Neuronal stem cell (in vitro differentiated cells): ENCODE measurements around the gene ARHGEF1.

ENCODE experiments used
- DNase-seq: peaks from one replicate; pipeline ENCODE4 v3.0.0-alpha.2; 2013; ENCODE audit warnings: low spot score
- H2AFZ ChIP-seq: one replicate; pipeline ENCODE4 v1.6.1; 2013; ENCODE audit warnings: mild to moderate bottlenecking, low read length, inconsistent platforms
- H2AK5ac ChIP-seq: 2 replicates; pipeline ENCODE4 v1.6.1; 2013; ENCODE audit warnings: low read depth, mild to moderate bottlenecking, inconsistent platforms, low read length, moderate library complexity, mixed read lengths
- H2BK120ac ChIP-seq: 2 replicates; pipeline ENCODE4 v1.6.1; 2013; ENCODE audit warnings: low read depth, mild to moderate bottlenecking, inconsistent platforms, low read length, moderate library complexity, mixed read lengths
- H2BK12ac ChIP-seq: one replicate; pipeline ENCODE4 v1.6.1; 2013; ENCODE audit warnings: low read length, inconsistent platforms
- H2BK15ac ChIP-seq: 2 replicates; pipeline ENCODE4 v1.6.1; 2013; ENCODE audit warnings: mild to moderate bottlenecking, low read length, inconsistent platforms, mixed read lengths
- H2BK5ac ChIP-seq: one replicate; pipeline ENCODE4 v1.6.1; 2013; ENCODE audit warnings: inconsistent platforms, mild to moderate bottlenecking, low read length, moderate library complexity
- H3K14ac ChIP-seq: one replicate; pipeline ENCODE4 v1.6.1; 2013; ENCODE audit warnings: low read length, inconsistent platforms
- H3K18ac ChIP-seq: 2 replicates; pipeline ENCODE4 v1.6.1; 2013; ENCODE audit warnings: low read length, inconsistent platforms
- H3K23ac ChIP-seq: 2 replicates; pipeline ENCODE4 v1.6.1; 2013; ENCODE audit warnings: low read depth, mild to moderate bottlenecking, mixed read lengths, low read length, inconsistent platforms; ENCODE audit not compliant: poor library complexity
- H3K27ac ChIP-seq: replicated peaks from 3 replicates; pipeline ENCODE4 v1.5.1; 2013; ENCODE audit warnings: low read length, inconsistent platforms
- H3K27me3 ChIP-seq, 3 experiments: 2 replicates each; pipeline ENCODE4 v1.6.1; 2013; ENCODE audit warnings: low read length in 3 of 3, mild to moderate bottlenecking in 2 of 3, inconsistent platforms in 1 of 3, low read depth in 1 of 3, mixed read lengths in 1 of 3, moderate library complexity in 1 of 3; ENCODE audit not compliant: control insufficient read depth in 3 of 3, insufficient read depth in 3 of 3
- H3K36me3 ChIP-seq, 2 donors: replicated peaks in 1 of 2; 2 replicates each; pipeline ENCODE4 v1.6.1; 2013; ENCODE audit warnings: low read length in 2 of 2; ENCODE audit not compliant: control insufficient read depth in 2 of 2, insufficient read depth in 2 of 2
- H3K4ac ChIP-seq: 2 replicates; pipeline ENCODE4 v1.6.1; 2013; ENCODE audit warnings: inconsistent platforms, mild to moderate bottlenecking, low read length, moderate library complexity
- H3K4me1 ChIP-seq, 2 donors: 1 replicate in 1 of 2; 2 replicates in 1 of 2; pipeline ENCODE4 v1.6.1; 2013; ENCODE audit warnings: low read length in 2 of 2, low read depth in 1 of 2; ENCODE audit not compliant: control insufficient read depth in 2 of 2, insufficient read depth in 1 of 2
- H3K4me2 ChIP-seq: one replicate; pipeline ENCODE4 v1.6.1; 2013; ENCODE audit warnings: mild to moderate bottlenecking, low read length, inconsistent platforms; ENCODE audit not compliant: insufficient read depth, poor library complexity, severe bottlenecking
- H3K4me3 ChIP-seq, 2 donors: 2 replicates each; pipeline ENCODE4 v1.5.1; 2013; ENCODE audit warnings: low read length in 2 of 2, mild to moderate bottlenecking in 2 of 2, inconsistent platforms in 1 of 2, moderate library complexity in 1 of 2
- H3K79me1 ChIP-seq: one replicate; pipeline ENCODE4 v1.6.1; 2013; ENCODE audit warnings: low read depth, mild to moderate bottlenecking, inconsistent platforms, low read length, moderate library complexity
- H3K9ac ChIP-seq: one replicate; pipeline ENCODE4 v1.6.1; 2013; ENCODE audit warnings: mild to moderate bottlenecking, low read depth, low read length, inconsistent platforms; ENCODE audit not compliant: poor library complexity
- H3K9me3 ChIP-seq, 2 donors: replicated peaks in 1 of 2; 2 replicates each; pipeline versions ENCODE3 to v1.6.1; 2013; ENCODE audit warnings: low read length in 2 of 2, mild to moderate bottlenecking in 2 of 2, inconsistent platforms in 1 of 2, low read depth in 1 of 2, mixed read lengths in 1 of 2, moderate library complexity in 1 of 2; ENCODE audit not compliant: control insufficient read depth in 2 of 2, insufficient read depth in 1 of 2
- H4K8ac ChIP-seq: one replicate; pipeline ENCODE4 v1.6.1; 2013; ENCODE audit warnings: low read depth, mild to moderate bottlenecking, inconsistent platforms, low read length, moderate library complexity
- H4K91ac ChIP-seq: one replicate; pipeline ENCODE4 v1.6.1; 2013; ENCODE audit warnings: low read length, low read depth, mild to moderate bottlenecking, inconsistent platforms; ENCODE audit not compliant: poor library complexity
- WGBS, 2 donors: extraction: QIAGEN DNeasy Blood & Tissue Kit; methylation state at CpG; one replicate each; pipeline ENCODE4 v1.1.7; 2013; ENCODE audit warnings: missing lambda C conversion rate in 2 of 2, mixed read lengths in 1 of 2; ENCODE audit not compliant: insufficient read length in 2 of 2, insufficient replicate concordance in 1 of 2; ENCODE audit errors: extremely low coverage in 2 of 2; 5-methylcytosine and 5-hydroxymethylcytosine counted together

Gene ARHGEF1

DNA sequence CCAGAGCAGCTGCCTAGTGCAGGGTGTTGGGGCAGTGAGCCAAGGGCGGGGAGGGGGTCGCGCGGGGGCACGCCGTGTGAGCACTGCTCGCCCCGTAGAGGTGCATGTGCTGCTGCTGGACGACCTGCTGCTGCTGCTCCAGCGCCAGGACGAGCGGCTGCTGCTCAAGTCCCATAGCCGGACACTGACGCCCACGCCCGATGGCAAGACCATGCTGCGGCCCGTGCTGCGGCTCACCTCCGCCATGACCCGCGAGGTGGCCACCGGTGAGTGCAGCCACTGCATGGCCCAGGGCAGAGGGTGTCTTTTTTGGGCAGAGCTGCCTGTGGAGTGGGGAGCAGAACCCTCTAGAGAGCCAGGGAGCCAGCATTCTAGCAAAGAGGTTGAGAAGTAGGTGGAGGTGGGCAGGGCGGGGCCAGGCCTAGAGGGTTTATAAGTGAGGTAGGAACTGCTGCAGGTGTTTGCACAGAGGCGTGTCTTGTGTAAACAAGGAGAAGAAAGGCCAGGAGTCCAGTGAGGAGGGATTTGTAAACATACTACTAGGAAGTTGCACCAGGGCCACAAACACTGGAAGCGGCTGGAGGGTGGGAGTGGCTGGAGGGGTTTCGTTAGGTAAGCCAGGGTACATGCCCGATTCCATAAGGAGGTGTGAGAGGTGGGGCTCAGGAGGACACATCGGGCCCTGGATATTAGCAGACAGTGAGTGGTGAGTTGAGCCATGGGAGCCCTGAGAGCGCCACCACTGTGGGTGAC, 21.3 kb downstream of the ARHGEF1 start:
- Histone ChIP-seq H3K9ac (no peak overlapping the region), H2BK5ac (no peak overlapping the region), H2BK15ac (no peak overlapping the region), H2BK12ac (no peak overlapping the region), H3K4ac (no peak overlapping the region), H2AFZ (no peak overlapping the region), H3K4me2 (no peak overlapping the region), H3K23ac (no peak overlapping the region), H3K79me1 (peaks cover 2% of the 10 kb centered on the region), H3K36me3 (peaks cover 27 to 53% of the 10 kb centered on the region in 2 donors), H3K14ac (no peak overlapping the region), H3K18ac (no peak overlapping the region), H3K9me3 (peaks cover 0 to 2% of the 10 kb centered on the region in 2 donors), H3K4me1 (no peaks in the 10 kb centered on the region), H3K27me3 (no peaks in the 10 kb centered on the region), H4K8ac (no peak overlapping the region), H2AK5ac (no peak overlapping the region), H2BK120ac (no peak overlapping the region), H3K27ac (no peak overlapping the region), H4K91ac (no peak overlapping the region), H3K4me3 (peak overlapping the region in 1 of 2 donors; percentile 44)
- no CpG with 5 or more reads among the region's 30 CpGs for WGBS, 2 donors
- no peak for DNase-seq

DNA sequence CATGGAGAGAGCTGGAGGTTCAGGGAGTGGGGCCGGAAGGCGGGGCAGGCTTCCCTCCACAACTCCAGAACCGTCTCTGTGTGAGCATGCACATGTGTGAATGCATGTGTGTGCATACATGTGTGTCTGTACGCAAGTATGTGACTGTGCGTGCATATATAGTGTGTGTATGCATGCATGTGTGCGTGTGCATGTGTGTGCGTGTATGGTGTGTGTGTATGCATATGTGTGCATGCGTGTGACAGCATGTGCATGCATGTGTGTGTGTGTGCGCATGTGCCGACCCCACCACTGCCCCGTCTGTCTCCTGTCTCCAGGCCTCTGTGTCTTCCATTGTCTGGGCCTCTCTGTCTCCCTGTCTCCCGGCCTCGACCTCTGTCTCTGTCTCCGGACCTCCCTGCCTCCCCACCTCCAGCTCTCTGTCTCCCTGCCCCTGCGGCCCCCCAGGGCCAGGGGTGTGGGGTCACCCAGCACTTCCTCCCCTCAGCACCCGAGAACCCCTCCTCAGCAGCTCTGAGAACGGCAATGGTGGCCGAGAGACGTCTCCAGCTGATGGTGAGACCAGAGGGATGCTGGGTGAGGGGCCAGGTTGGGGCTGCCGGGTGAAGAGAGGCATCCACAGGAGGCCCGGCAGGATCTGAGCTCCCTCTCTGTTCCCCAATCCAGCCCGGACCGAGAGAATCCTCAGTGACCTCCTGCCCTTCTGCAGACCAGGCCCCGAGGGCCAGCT, 22.5 kb downstream of the ARHGEF1 start:
- H3K36me3 ChIP-seq: peaks cover 27 to 48% of the 10 kb centered on the region in 2 donors

DNA sequence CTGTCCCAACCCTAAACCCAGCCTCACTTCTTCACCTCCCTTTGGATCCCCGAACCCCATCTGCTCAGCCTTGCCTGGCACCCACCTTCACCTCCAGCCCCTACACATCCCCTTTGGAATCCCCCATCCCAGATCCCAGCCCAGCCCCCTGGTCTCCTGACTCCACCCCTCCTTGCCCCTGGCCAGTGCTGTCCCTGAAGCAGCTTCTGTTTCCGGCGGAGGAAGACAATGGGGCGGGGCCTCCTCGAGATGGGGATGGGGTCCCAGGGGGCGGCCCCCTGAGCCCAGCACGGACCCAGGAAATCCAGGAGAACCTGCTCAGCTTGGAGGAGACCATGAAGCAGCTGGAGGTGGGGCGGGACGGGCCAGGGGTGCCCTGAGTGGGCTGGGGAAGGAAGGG, 23.3 kb downstream of the ARHGEF1 start:
- WGBS, 2 donors: no CpG with 5 or more reads among the region's 9 CpGs
- Histone ChIP-seq H3K79me1 (peaks cover 2% of the 10 kb centered on the region), H3K14ac (no peak overlapping the region), H2AK5ac (no peak overlapping the region), H3K4ac (no peak overlapping the region), H2BK12ac (no peak overlapping the region), H3K23ac (peak overlapping the region; percentile 73), H3K36me3 (peaks cover 27 to 46% of the 10 kb centered on the region in 2 donors), H2BK5ac (peak overlapping the region; percentile 75), H3K9me3 (peaks cover 0 to 2% of the 10 kb centered on the region in 2 donors), H3K9ac (no peak overlapping the region), H2BK120ac (no peak overlapping the region), H4K8ac (no peak overlapping the region), H3K18ac (no peak overlapping the region), H4K91ac (no peak overlapping the region), H3K27ac (no peak overlapping the region), H3K27me3 (peaks cover 3 to 16% (median 10%) of the 10 kb centered on the region in 3 experiments), H3K4me2 (no peak overlapping the region), H2AFZ (no peak overlapping the region), H3K4me3 (no peak overlapping the region), H2BK15ac (no peak overlapping the region), H3K4me1 (no peaks in the 10 kb centered on the region)
- no peak for DNase-seq

More for the DNA sequence above, 22.5 kb downstream of the ARHGEF1 start:
- H3K79me1 ChIP-seq: peaks cover 2% of the 10 kb centered on the region
- no peak overlapping the region for H3K4me3 ChIP-seq
- H3K4ac ChIP-seq: no peak overlapping the region
- H4K8ac ChIP-seq: peak overlapping the region; percentile 65
- peak overlapping the region; percentile 80 for H3K23ac ChIP-seq
- WGBS, 2 donors: no CpG with 5 or more reads among the region's 24 CpGs
- peak overlapping the region; percentile 85 for H4K91ac ChIP-seq
- H3K18ac ChIP-seq: no peak overlapping the region
- peak overlapping the region; percentile 56 for H3K14ac ChIP-seq
- H2AFZ ChIP-seq: no peak overlapping the region
- H2BK5ac ChIP-seq: peak overlapping the region; percentile 75
- peaks cover 0 to 2% of the 10 kb centered on the region in 2 donors for H3K9me3 ChIP-seq
- H3K9ac ChIP-seq: peak overlapping the region; percentile 70
- H2AK5ac ChIP-seq: no peak overlapping the region
- H3K27ac ChIP-seq: no peak overlapping the region
- no peak overlapping the region for H3K4me2 ChIP-seq
- no peaks in the 10 kb centered on the region for H3K4me1 ChIP-seq
- DNase-seq: no peak
- no peak overlapping the region for H2BK120ac ChIP-seq
- H2BK12ac ChIP-seq: no peak overlapping the region
- peaks cover 0 to 8% (median 1%) of the 10 kb centered on the region in 3 experiments for H3K27me3 ChIP-seq
- no peak overlapping the region for H2BK15ac ChIP-seq
